Measurements from ENCODE around the gene MIB1.

The MIB1 gene

DNA sequence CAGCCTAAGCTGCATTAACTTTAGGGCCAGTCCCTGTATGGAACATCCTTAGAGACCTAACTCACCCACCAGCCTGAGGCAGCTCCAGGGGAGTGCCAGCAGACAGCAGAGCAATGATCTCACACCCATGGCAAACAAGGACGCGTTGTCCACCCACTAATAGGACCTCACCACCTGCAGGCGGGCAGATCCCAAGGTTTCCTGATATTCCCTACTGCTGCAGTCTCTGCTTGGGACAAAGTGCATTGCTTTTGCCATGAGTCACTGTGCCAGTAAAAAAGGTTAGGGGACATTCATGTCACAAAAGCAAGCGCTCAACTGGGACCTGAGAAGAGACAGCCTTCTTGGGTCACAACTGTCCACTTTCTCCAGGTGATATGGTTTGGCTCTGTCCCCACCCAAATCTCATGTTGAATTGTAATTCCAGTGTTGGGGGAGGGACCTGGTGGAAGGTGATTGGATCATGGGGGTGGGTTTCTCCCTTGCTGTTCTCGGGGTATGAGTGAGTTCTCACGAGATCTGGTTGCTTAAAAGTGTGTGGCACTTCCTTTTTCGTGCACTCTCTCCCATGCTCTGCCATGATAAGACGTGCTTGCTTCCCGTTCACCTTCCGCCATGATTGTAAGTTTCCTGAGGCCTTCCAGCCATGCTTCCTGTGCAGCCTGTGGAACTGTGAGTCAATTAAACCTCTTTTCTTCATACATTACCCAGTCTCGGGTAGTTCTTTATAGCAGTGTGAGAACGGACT lies 160.2 kb downstream of the MIB1 start:
- no peak for DNase-seq

DNA sequence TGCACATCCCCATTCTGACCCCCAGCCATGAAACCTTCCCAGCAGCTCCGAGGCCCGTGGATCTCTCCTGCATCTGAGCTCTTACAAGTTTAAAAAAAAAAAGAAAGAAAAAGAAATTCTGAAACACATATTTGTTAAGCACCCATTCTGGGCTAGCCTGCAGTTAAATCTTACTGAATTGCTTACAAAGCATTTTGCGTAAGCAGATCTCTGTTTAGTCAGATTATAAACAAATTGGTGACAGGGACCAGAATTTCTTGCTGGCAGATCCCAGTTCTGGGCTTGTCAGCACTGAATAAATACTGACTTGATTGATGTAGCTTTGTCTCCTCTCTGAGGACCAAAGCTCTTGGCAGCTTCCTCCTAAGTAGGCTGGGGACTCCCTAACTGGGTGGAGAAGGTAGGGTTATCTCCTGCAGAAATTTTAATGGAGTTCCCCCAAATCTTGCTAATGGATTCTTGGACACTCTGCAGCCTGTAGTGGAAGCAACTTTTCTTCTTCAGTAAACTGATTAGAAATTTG lies 160.9 kb downstream of the MIB1 start:
- no peak for DNase-seq

DNA sequence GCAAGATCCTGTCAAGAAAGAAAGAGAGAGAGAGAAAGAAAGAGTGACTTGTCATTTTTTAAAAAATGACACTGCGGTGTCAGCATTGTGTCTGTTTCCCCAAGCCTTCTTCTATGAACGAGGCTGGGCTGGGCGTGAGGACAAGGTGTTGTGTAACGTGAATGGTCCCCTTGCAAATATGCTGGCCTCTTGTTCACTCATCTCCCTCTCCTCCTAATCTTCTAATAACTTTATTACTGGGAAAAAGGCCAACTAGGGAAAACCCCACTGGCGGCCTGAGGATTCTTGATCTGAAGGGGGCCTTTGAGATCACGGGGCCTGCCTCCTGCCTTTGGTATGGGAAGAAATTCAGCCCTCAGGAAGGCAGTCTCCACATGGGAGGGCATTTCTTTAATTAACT lies 163.1 kb downstream of the MIB1 start:
- DNase-seq, result no peak

DNA sequence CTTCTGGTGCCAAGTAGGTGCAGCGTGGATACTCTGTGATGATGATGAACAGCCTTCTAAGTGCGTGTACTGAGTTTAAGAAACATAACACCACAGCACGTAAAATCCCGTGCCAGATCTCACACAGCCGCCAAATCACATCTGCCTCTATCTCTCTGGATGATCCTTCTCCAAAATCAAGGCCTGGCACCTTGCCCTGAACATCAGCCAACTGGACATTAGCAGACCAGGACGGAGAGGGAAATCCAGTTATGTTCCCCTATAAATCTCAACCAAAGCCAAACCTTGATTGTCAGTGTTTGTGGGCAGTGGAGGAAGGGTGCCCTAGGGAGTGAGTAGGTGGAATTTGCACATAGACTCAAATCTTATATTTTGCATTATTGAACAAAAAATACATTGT lies 164.3 kb downstream of the MIB1 start:
- no peak for DNase-seq

DNA sequence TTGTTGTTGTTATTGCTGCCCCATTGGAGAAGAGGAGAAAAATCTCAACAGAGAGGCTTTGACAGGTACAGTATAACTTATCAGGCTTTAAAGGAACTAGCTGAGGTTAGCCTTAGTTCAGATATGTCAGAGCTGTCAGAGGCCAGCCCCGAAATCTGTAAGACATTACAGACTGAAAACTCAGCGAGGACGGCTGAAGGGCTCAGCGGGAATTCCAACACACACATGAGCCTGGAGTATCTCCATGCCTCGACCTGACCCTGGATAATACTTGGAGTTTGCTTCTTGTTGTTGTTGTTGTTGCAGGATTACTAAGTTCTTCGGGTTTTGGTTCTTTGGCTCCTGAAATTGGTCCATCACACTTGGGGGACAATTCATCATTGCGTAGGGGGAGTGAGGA lies 166.9 kb downstream of the MIB1 start:
- no peak for DNase-seq

DNA sequence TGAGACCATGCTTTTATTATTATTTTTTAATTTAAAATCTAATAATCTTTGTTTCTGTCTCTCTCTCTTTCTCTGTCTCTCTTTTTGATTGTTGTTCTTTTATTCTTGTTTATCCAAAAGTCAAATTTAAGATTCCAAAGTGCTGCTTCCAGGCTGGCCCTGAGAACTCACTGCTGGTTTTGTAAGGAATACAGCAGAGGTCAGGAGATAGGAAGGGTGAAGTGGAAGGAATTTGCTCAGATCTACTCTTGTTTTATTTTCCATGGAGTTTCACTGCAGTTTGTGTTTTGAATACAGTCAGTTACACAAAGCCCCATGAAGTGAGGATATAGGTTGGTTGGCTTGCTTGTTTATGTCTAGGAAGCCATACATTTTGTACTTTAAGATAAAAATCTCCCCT lies 168.1 kb downstream of the MIB1 start:
- DNase-seq, result no peak

DNA sequence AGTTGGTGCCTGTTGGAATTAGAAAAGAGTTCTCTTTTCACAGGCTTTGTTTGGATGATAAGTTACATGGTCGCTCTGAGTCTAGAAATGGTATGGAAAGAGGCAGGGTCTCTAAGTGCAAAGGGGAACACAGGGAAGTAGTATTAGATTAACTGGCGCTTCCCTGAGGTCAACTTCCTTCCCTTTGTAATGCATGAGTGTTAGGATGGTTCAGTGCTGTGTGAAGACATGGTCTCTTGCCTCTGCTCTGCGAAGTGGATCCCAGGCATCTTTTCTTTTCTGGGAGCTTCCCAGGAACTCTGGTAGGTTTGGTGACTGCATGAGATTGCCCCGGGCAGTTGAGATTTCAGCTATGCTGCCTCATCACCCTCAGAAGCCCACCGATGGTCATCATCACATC lies 170.3 kb downstream of the MIB1 start:
- DNase-seq, result no peak

DNA sequence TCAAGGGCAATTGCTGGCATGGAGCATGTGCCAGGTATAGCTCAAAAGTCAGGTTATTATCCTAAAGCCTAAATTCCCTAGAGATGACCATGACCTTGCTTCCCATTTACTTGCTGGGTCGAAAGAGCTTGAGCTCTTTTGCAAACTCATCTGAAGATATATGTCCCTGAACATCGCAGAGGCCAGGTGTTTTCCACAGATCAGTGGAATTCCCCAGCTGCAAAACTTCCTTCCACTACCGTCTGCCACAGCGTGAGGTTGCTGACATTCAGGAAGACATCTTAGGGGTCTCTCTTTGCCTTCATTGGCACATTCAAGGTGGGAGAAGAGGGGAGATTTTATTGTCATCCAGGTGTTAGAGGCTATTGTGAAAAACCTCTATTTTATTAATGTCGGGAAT lies 171.0 kb downstream of the MIB1 start:
- DNase-seq, result no peak

DNA sequence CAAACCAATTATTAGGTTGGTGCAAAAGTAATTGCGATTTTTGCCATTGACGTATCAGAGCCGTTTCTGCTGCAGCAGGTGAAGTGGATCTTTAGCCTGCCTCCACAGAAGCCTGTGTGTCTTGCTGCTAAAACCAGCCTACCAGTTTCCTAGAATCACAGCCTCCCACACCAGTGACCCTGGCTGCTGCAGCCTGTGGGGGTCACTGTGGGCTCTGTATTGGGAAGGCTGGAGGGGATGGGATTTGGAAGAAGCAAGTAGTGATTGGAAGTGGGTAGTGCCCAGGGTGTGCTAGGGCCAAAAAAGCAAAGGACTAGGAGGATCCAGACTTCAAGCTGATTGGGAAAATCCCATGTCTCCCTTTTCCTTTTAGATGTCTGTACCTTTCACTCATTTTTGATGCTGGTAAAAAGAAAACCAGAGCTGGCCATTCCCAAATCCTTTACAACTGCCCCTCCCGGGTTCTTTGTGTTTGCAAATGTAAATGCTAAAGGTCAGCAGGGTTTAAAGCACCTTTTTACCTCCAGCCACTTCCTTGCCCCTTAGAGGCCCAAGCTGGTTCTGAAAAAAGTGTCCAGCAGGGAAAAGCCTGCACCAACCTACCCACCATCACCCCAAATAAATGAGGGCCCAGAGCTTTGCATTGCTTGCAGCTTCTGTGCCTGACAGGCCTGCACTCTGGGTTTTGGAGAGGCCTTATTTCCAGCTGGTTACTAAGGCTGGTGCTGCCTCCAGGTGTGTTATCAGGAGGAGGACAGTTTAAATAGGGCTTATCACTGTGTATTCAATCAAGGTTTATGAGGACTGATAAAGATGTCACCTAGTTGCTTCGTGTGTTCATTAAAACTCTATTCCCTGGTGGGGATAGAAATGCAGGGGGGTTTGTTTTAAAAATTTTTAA lies 172.0 kb downstream of the MIB1 start:
- no peak for DNase-seq

DNA sequence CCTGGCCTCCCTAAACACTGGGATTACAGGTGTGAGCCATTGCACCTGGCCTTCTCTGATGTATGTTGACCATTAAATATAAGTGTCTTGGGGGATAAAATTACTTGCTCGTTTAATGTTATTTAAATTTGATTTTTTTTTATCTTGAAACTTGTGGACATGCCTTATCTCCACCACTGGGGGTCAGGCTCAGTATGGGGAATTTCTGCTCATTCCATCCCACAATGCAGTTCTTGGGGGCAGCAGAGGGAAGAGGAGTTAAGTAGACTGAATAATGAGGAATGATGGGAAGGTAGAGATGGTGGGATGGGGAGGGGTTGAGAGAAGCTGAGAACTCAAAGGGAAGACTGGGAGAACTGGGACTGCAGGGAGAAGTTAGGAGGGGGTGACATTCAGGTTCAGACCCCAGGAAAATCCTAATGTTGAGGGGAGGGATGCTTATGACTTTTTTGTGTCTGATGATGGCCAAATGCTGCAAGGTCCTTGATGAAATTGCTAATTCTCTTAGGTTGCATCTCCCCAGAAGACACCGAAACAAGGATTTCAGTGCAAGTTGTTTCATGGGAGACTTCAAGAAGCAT lies 174.2 kb downstream of the MIB1 start:
- no peak for DNase-seq

DNA sequence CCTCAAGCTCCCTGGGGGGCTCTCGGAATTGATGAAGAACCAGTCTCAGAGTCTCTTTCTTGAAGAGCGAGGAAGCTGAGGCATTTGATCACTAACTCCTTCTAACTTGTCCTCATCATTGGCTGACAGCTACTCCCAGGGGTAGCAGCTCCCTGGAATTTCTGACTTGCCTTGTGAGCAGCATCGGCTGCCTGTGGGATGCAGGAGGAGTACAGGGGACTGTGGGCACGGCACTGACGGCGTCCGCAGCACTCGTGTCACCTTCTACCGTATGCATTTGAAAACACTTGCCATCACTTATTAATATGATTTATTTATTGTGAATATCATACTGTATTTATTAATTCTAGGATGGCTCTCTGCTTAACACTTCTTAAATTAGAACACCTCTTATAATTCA lies 175.0 kb downstream of the MIB1 start:
- no peak for DNase-seq

DNA sequence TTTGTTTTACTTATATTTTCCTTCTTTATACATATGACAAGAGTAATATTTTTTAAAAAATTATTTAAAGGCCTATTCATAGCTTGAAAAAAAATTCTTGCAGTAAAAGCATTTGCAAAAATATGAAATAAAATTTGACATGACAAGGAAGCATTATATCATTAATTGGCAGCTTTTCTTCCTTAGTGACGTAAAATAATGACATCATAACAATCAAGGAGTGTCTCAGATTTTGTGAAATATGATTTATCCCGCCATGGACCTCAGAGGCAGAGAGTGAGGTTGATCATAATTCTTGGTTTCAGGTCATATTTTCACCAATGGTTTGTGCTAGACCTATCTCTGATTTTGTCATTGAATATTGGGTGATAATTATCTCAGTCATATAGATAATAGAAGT lies 176.0 kb downstream of the MIB1 start:
- DNase-seq, result no peak

DNA sequence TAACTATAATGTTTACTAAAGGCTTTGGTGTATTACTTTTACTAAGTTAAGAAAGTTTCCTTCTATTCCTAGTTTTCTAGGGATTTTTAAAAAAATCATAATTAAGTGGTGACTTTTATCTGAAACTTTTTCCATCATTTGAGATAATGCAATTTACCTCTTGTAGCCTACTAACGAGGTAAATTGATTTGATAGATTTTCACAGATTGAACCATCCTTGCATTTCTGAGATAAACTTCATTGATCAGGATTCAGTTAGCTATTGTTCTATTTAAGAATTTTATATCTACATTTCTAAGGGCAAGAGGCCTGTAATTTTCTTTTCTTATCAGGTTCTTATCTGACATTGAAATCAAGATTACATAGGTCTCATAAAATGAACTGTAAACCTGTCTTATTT lies 178.1 kb downstream of the MIB1 start:
- DNase-seq, result no peak

Measured in stimulated activated CD4-positive, alpha-beta T cell treated with anti-CD3 and anti-CD28 coated beads, Interleukin-4, amount 100 ng/mL, for 1 hour (primary cell).